PC-3 (cell line): ENCODE data around the gene LCNL1. TPM values are rescaled to one million over a fixed set of nuclear protein-coding genes. Genes with fewer than 3 reads are reported as not detected.

Experiments
- ATAC-seq: fragments of 200-7000 bp; cut with Tn5 transposase; 2 replicates; pipeline ENCODE4 v1.9.1; 2020; ENCODE audit warnings: mild to moderate bottlenecking, moderate library complexity
- BruUV-seq: library from RNA; stranded (reverse); fragments of 400-500 nt; replicated peaks from 2 replicates; lab custom pipeline; 2021; lab: Mats Ljungman, UMichigan
- CTCF ChIA-PET: fragments of 300-600 bp; sonication (Branson Sonifier 250); formaldehyde crosslinking; loops from one replicate; lab custom pipeline; 2022; ENCODE audit warnings: antibody characterized with exemption; lab: Charles Lee
- POLR2A ChIA-PET: fragments of 300-600 bp; sonication (Branson Sonifier 250); formaldehyde crosslinking; loops from one replicate; lab custom pipeline; 2022; ENCODE audit warnings: antibody characterized with exemption; ENCODE audit not compliant: unreplicated experiment; lab: Charles Lee
- DNase-seq: peaks from one replicate; pipeline ENCODE4 v3.0.0-alpha.2; 2015
- H2AFZ ChIP-seq: fragments of 300-600 bp; sonication (generic); 2 replicates; pipeline ENCODE4 v1.6.0; 2016; ENCODE audit warnings: antibody characterized with exemption, low read length
- H3F3A ChIP-seq: fragments of 300-600 bp; sonication (generic); one replicate; pipeline ENCODE4 v1.6.0; 2017; ENCODE audit warnings: antibody characterized with exemption, low read length, control low read depth, mild to moderate bottlenecking; ENCODE audit not compliant: unreplicated experiment
- H3K27ac ChIP-seq: fragments of 300-600 bp; sonication (generic); 2 replicates; pipeline ENCODE4 v1.5.1; 2016; ENCODE audit warnings: mild to moderate bottlenecking, low read length
- H3K27me3 ChIP-seq: fragments of 300-600 bp; sonication (generic); 2 replicates; pipeline ENCODE4 v1.6.1; 2016; ENCODE audit warnings: low read length, mixed read lengths
- H3K36me3 ChIP-seq: fragments of 300-600 bp; sonication (generic); 2 replicates; pipeline ENCODE4 v1.6.1; 2016; ENCODE audit warnings: low read depth, mixed run types, low read length, mixed read lengths
- H3K4me1 ChIP-seq: fragments of 300-600 bp; sonication (generic); 2 replicates; pipeline ENCODE4 v1.5.1; 2016; ENCODE audit warnings: low read length; ENCODE audit not compliant: insufficient read depth
- H3K4me2 ChIP-seq: fragments of 300-600 bp; sonication (generic); 2 replicates; pipeline ENCODE4 v1.6.0; 2016; ENCODE audit warnings: low read length
- H3K4me3 ChIP-seq: fragments of 300-600 bp; sonication (generic); 2 replicates; pipeline ENCODE4 v1.5.1; 2016; ENCODE audit warnings: mild to moderate bottlenecking, low read length, mixed read lengths
- H3K79me2 ChIP-seq: fragments of 300-600 bp; sonication (generic); 2 replicates; pipeline ENCODE4 v1.6.1; 2017; ENCODE audit warnings: low read length, mixed read lengths
- H3K9ac ChIP-seq: fragments of 300-600 bp; sonication (generic); 2 replicates; pipeline ENCODE4 v1.6.0; 2016; ENCODE audit warnings: mild to moderate bottlenecking, low read length
- H3K9me2 ChIP-seq: fragments of 300-600 bp; sonication (generic); replicated peaks from 2 replicates; pipeline ENCODE4 v1.6.1; 2016; ENCODE audit warnings: mixed run types, low read length, mixed read lengths
- H3K9me3 ChIP-seq: fragments of 300-600 bp; sonication (generic); 2 replicates; pipeline ENCODE4 v1.6.1; 2016; ENCODE audit warnings: low read length, mixed read lengths
- H4K20me1 ChIP-seq: fragments of 300-600 bp; sonication (generic); 2 replicates; pipeline ENCODE4 v1.6.1; 2016; ENCODE audit warnings: low read length, mixed read lengths
- CTCF ChIP-seq: fragments of 300-600 bp; sonication (generic); conservative IDR thresholded peaks from 2 replicates; pipeline ENCODE4 v1.5.1; 2017; ENCODE audit warnings: antibody characterized with exemption, low read depth, mild to moderate bottlenecking, low read length
- EZH2 ChIP-seq: fragments of 300-600 bp; sonication (generic); IDR thresholded peaks from one replicate; pipeline ENCODE4 v1.6.1; 2017; ENCODE audit warnings: antibody characterized with exemption, mild to moderate bottlenecking, low read length; ENCODE audit not compliant: unreplicated experiment
- EZH2phosphoT487 ChIP-seq: fragments of 300-600 bp; sonication (generic); IDR thresholded peaks from 2 replicates; pipeline ENCODE4 v1.6.1; 2018; ENCODE audit warnings: mild to moderate bottlenecking, antibody characterized with exemption, low read length, borderline replicate concordance
- intact Hi-C: fragments of 100-400 bp; cut with micrococcal nuclease; formaldehyde crosslinking; loops from 2 replicates; pipeline ENCODE4 v1.9.0; 2023
- total RNA-seq: library from RNA; depleted of rRNA; stranded (reverse); fragments of >200 nt; gene quantifications from 2 replicates; pipeline ENCODE4 v1.2.3, GENCODE V29; 2014

LCNL1 gene
- total RNA-seq, 1 experiment from 2014 or later, result not detected

GRCh38 chr9:136980669-136981478 lies 1.9 kb upstream of the LCNL1 start:
- no peak for DNase-seq
- POLR2A ChIA-PET, result no interaction called here
- Histone ChIP-seq H3F3A (no peaks in the 10 kb centered on the region), H3K27me3 (no peaks in the 10 kb centered on the region), H3K9me3 (no peaks in the 10 kb centered on the region), H3K9ac (no peak overlapping the region), H3K27ac (no peak overlapping the region), H2AFZ (no peak overlapping the region), H4K20me1 (no peaks in the 10 kb centered on the region), H3K4me1 (no peaks in the 10 kb centered on the region), H3K36me3 (no peaks in the 10 kb centered on the region), H3K9me2 (no peaks in the 10 kb centered on the region), H3K4me2 (no peak overlapping the region), H3K4me3 (no peak overlapping the region), H3K79me2 (no peaks in the 10 kb centered on the region)
- no peak for ATAC-seq
- TF ChIP-seq EZH2phosphoT487 (no peak), EZH2 (no peak), CTCF (no peak)
- intact Hi-C loops, result no loop called here
- BruUV-seq, result no TSS peak
- CTCF ChIA-PET, result no interaction called here

- no peak overlapping the region for H3K9ac ChIP-seq
- no TSS peak for BruUV-seq
- H3K4me1 ChIP-seq, result no peaks in the 10 kb centered on the region
- intact Hi-C loops, result no loop called here
- H4K20me1 ChIP-seq, result no peaks in the 10 kb centered on the region
- no peak for TF ChIP-seq CTCF
- no peak for TF ChIP-seq EZH2
- no peak for TF ChIP-seq EZH2phosphoT487
- no peaks in the 10 kb centered on the region for H3K79me2 ChIP-seq
- H3K4me2 ChIP-seq, result no peak overlapping the region
- no peaks in the 10 kb centered on the region for H3K9me2 ChIP-seq
- no peak overlapping the region for H3K4me3 ChIP-seq
- H3K27ac ChIP-seq, result no peak overlapping the region
- no peaks in the 10 kb centered on the region for H3K36me3 ChIP-seq
- DNase-seq (no peak), ATAC-seq (no peak)
- H3K9me3 ChIP-seq, result no peaks in the 10 kb centered on the region
- H2AFZ ChIP-seq, result no peak overlapping the region
- POLR2A ChIA-PET, result no interaction called here
- no peaks in the 10 kb centered on the region for H3F3A ChIP-seq
- CTCF ChIA-PET, result no interaction called here
- H3K27me3 ChIP-seq, result no peaks in the 10 kb centered on the region
These were observed 1.1 kb upstream of the LCNL1 start for GRCh38 chr9:136981588-136982231.

- Histone ChIP-seq H3K79me2 (no peaks in the 10 kb centered on the region), H3K4me1 (no peaks in the 10 kb centered on the region)
- POLR2A ChIA-PET, result no interaction called here
These were observed 374 bp downstream of the LCNL1 start for GRCh38 chr9:136983167-136983566.

More at GRCh38 chr9:136983167-136983566, 374 bp downstream of the LCNL1 start:
- Histone ChIP-seq H4K20me1 (no peaks in the 10 kb centered on the region), H3K9me2 (no peaks in the 10 kb centered on the region), H3K27me3 (no peaks in the 10 kb centered on the region), H3K36me3 (no peaks in the 10 kb centered on the region), H3K4me2 (no peak overlapping the region), H2AFZ (no peak overlapping the region), H3K27ac (no peak overlapping the region), H3K9ac (no peak overlapping the region), H3K4me3 (no peak overlapping the region), H3K9me3 (no peaks in the 10 kb centered on the region), H3F3A (no peaks in the 10 kb centered on the region)
- DNase-seq (no peak), ATAC-seq (no peak)
- BruUV-seq, result no TSS peak
- intact Hi-C loops, result no loop called here
- CTCF ChIA-PET, result no interaction called here
- no peak for TF ChIP-seq EZH2phosphoT487
- no peak for TF ChIP-seq CTCF
- TF ChIP-seq EZH2, result no peak
